HFF-Myc (cell line): Measurements from ENCODE around the gene SLC6A8.
"Not testable (repeated sequence)": the region's sequence is repeated elsewhere in the genome, so short reads cannot be mapped to it uniquely, and the experiment has no call there.

Experiments
- DNase-seq: peaks from one replicate; pipeline ENCODE4 v3.0.0-alpha.2; 2011; ENCODE audit warnings: low read depth; ENCODE audit errors: extremely low read depth
- H3K4me3 ChIP-seq: replicated peaks from 2 replicates; pipeline ENCODE4 v1.5.1; 2011; ENCODE audit warnings: low read depth, mild to moderate bottlenecking, control low read depth, low read length
- TF ChIP-seq, protein P1 (sequence below): IDR thresholded peaks from 2 replicates; pipeline ENCODE4 v1.5.1; 2012; ENCODE audit warnings: mild to moderate bottlenecking, low read depth, low read length, control low read depth; ENCODE audit errors: missing control alignments

The SLC6A8 gene

DNA sequence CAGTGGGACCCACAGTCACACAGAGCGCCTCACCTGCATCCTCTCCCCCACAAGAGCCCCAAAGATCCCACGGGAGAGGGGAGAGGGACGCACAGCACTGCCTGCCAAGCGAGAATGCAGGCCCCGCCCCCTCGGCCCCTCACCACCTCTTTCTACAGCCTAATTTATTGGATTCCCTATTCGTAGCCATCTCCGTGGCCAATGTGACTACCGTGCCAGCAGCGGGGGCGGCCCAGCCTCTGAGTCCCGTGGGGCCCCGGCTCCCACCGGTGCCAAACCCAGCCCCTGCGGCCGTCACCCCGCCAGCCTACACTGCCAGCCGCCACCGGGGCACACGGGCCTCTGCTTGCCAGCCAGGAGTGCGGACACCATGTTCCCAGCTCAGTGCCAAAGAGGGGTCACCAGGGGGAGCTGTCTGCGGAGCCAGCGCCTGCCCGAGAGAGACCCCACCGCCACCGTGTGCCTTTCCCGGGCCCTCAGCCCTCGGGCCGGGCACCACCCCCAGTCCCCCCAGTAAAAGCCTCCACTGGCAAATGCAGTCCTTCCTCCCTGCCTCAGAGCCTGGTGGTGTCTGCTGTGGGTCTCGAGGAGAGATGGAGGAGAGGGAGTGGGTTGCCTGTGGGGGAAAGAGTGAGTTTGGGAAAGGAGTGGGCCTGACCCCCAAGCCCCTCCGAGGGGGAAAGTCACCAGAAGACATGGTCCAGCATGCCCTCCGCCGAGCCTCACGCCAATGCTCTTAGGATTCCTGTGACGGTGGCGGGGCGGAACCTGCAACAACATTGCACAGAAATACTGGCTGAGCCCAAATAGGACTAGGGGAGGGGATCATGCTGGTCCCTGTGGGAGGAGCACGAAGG, 56.7 kb downstream of the SLC6A8 start:
- H3K4me3 ChIP-seq = no peak overlapping the region
- no peak for DNase-seq
- TF ChIP-seq, protein P1, sequence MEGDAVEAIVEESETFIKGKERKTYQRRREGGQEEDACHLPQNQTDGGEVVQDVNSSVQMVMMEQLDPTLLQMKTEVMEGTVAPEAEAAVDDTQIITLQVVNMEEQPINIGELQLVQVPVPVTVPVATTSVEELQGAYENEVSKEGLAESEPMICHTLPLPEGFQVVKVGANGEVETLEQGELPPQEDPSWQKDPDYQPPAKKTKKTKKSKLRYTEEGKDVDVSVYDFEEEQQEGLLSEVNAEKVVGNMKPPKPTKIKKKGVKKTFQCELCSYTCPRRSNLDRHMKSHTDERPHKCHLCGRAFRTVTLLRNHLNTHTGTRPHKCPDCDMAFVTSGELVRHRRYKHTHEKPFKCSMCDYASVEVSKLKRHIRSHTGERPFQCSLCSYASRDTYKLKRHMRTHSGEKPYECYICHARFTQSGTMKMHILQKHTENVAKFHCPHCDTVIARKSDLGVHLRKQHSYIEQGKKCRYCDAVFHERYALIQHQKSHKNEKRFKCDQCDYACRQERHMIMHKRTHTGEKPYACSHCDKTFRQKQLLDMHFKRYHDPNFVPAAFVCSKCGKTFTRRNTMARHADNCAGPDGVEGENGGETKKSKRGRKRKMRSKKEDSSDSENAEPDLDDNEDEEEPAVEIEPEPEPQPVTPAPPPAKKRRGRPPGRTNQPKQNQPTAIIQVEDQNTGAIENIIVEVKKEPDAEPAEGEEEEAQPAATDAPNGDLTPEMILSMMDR = peak; percentile 24

DNA sequence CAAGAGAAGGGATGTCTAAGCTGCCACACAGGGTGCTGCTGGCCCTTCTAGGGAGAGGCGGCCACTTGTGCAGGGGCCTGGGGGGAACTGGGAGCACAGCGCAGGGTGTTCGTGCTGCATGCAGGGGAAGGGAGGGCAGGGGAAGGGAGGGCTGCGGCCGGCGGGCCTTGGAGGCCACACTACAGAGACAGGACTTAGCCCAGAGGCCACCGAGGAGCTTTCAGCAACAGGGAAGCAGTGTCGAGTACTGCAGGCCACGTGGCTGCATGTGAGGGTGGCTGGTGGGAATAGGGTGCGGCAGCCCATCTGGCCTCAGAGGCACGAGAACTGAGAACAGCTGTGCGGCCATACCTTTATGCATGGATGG, 57.3 kb downstream of the SLC6A8 start:
- not testable (repeated sequence) for H3K4me3 ChIP-seq, DNase-seq
